Choroid plexus epithelial cell (primary cell): Measurements from ENCODE around the gene CPEB1.

Source experiments
- DNase-seq: peaks from one replicate; pipeline ENCODE4 v3.0.0-alpha.2; 2010; ENCODE audit warnings: low read depth
- H3K4me3 ChIP-seq: 2 replicates; pipeline ENCODE4 v1.5.1; 2011; ENCODE audit warnings: low read depth, mild to moderate bottlenecking, control low read depth, low read length, moderate library complexity
- TF ChIP-seq, protein P1 (sequence below): conservative IDR thresholded peaks from 2 replicates; pipeline ENCODE4 v1.5.1; 2011; ENCODE audit warnings: low read depth, mild to moderate bottlenecking, control low read depth, inconsistent platforms, low read length, moderate library complexity

CPEB1 gene

DNA sequence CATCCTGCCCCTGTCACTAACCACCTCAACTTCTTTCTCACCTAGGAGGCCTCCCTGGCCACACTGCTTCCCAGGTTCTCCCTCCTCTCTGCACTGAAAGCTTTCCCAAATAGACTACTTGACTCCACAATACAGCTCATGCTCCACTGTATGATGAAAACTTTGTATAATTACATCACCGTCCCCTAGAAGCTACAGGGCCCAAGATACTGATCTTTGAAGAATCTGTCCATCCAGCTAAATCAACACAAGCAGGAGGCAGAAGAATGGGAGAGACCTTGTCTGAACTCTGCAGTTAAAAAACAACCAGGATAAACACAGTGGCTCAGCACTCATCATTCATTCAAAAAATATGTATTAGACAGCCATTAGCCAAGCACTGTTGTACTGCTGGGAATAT is 80.5 kb downstream of the CPEB1 start:
- DNase-seq = peak; percentile 22
- TF ChIP-seq, protein P1, sequence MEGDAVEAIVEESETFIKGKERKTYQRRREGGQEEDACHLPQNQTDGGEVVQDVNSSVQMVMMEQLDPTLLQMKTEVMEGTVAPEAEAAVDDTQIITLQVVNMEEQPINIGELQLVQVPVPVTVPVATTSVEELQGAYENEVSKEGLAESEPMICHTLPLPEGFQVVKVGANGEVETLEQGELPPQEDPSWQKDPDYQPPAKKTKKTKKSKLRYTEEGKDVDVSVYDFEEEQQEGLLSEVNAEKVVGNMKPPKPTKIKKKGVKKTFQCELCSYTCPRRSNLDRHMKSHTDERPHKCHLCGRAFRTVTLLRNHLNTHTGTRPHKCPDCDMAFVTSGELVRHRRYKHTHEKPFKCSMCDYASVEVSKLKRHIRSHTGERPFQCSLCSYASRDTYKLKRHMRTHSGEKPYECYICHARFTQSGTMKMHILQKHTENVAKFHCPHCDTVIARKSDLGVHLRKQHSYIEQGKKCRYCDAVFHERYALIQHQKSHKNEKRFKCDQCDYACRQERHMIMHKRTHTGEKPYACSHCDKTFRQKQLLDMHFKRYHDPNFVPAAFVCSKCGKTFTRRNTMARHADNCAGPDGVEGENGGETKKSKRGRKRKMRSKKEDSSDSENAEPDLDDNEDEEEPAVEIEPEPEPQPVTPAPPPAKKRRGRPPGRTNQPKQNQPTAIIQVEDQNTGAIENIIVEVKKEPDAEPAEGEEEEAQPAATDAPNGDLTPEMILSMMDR = no peak
- no peak overlapping the region for H3K4me3 ChIP-seq

DNA sequence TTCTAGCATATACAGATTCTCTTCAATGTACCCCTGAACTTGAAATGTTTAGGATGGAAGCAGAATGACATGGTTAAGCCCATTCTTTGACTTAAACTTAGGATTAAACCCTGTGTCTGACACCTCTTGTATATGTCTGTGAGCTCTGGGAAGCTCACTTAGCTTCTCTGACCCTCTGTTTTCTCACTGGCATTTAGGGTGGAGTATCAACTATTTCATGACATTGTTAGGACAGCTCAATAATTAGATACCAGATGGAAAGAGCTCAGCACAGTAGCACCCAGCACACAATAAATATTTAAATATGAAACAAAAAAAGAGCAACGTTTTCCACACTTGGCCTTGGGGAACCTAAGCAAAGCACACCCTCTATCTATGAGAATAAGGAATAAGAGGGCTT is 88.7 kb downstream of the CPEB1 start:
- TF ChIP-seq, protein P1 = no peak
- DNase-seq = no peak

DNA sequence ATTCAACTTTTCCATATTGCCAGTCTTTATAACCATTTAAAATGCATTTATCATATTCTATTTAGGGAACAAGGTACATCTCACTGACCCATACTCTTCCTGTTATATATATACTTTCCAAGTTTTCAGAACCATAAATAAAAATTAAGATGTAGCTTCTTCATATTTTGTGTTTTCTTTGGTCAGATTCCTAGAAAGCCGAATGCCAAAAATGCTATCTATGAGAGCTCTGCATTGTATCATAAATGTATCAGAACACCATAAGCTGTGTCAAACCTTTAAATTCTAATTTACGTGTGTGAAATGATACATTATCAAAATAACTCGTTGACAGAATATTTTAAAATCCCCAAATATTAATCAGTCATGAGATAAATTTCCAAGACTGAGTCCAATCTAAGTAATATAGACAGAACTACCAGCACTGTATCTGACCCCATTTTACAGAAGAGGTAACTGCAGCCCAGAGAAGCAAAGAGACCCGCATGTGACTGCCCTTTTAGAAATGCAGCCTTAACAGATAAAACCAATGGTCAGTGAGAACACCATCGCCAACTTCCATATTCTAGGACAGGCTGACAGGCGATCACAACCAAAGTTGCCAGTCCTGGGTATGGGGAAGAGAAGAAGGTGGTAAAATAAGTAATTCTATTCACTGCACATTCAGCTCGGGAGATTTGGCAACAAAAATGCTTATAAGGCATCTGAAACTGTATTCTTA is 90.7 kb downstream of the CPEB1 start:
- H3K4me3 ChIP-seq = no peak overlapping the region
- DNase-seq = no peak
- TF ChIP-seq, protein P1 = no peak

More for the DNA sequence above, 88.7 kb downstream of the CPEB1 start:
- H3K4me3 ChIP-seq = no peak overlapping the region

DNA sequence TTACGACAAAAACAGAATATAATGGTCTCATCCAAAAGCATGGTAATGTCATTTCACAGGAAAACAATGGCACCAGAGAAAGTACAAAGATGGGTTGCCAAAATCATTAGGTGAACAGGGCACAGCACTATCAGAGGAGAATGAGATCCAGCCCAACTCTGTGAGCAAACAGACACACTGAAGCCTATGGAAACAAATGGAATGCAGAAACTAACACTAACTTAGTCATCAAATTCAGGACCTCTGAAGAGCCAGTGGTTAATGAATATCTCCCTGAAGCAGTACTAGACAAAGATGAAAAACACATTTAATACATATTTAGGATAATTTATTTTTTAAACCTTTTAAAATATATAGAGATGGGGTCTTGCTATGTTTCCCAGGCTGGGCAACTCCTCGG is 92.3 kb downstream of the CPEB1 start:
- DNase-seq = no peak
- no peak overlapping the region for H3K4me3 ChIP-seq
- TF ChIP-seq, protein P1 = no peak

DNA sequence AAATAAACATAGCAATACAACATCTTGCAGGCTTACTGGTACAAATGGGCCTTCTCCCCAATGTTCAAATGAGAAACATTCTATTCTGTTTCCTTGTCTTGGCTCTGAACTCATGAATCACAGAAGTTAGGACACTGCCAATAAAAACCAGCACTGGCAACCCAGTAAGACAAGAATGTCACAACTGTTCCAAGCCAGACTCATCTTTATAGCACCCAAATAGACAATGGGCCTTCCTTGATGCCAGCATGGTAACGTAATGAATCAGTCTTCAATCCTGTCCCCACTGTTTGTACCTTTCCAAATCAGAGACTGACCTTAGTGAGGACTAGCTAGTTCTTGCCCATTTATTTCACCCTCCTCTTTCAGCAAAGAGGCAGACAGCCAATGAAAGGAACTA is 92.8 kb downstream of the CPEB1 start:
- TF ChIP-seq, protein P1 = no peak
- DNase-seq = no peak
- H3K4me3 ChIP-seq = no peak overlapping the region

DNA sequence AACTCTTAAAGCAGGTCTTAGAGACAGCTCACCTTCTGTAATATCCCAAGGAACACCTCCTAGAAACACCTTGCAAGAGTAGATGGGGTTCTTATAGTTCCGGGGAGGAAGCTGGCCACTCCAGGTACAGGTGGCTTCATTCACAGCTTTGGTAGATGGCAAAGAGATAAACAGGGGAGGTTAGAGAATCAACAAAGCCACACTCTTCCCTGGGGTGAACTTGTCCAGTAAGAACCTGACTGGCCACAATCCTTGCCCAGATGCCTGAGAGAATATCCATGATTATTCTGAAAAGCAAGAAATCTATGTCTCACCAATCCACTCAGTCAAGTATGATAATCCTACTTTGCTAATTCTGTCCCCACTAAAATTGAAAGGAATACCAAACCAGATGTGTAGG is 93.3 kb downstream of the CPEB1 start:
- H3K4me3 ChIP-seq = no peak overlapping the region
- TF ChIP-seq, protein P1 = no peak
- DNase-seq = no peak

DNA sequence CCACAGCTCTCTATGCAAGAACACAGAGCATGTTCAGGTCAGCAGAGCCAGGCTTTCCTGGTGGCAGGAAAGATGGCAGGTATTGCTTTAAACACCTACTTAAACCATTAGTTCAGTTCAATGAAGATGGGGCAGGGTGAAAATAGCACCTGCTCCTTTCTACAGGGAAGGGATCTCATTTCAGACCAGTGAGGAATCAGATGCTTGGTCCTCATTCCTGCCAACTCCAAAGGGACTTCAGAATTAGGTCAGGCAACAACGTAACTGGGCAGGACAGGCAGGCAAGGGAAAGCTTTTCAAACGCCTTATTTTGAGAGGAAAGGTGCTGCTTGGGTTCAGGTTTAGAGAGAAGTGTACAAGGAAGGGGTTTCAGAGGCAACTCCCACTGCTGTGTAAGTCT is 94.3 kb downstream of the CPEB1 start:
- DNase-seq = no peak
- TF ChIP-seq, protein P1 = no peak

More for the DNA sequence above, 94.3 kb downstream of the CPEB1 start:
- H3K4me3 ChIP-seq = no peak overlapping the region
